SU-DHL-6 (cell line): ENCODE results near the gene TRA2B.

Source experiments
- CTCF ChIP-seq: fragments of 200-600 bp; sonication (generic); IDR thresholded peaks from one replicate; pipeline ENCODE4 v1.5.1; 2017; ENCODE audit warnings: antibody characterized with exemption, mild to moderate bottlenecking, low read length, moderate library complexity; ENCODE audit not compliant: insufficient read depth, poor library complexity, severe bottlenecking
- EZH2phosphoT487 ChIP-seq: fragments of 200-600 bp; sonication (generic), shearing (Covaris generic); conservative IDR thresholded peaks from 2 replicates; pipeline ENCODE4 v1.6.1; 2018; ENCODE audit warnings: mild to moderate bottlenecking, antibody characterized with exemption, low read length, moderate library complexity, mixed read lengths

GRCh38 chr3:185914911-185915629 lies 22.7 kb downstream of the TRA2B start:
- TF ChIP-seq EZH2phosphoT487: no peak
- no peak for TF ChIP-seq CTCF
